ENCODE results near the gene GLUL. TPM values are rescaled to one million over a fixed set of nuclear protein-coding genes. Genes with fewer than 3 reads are reported as not detected.

GLUL gene
- total RNA-seq, 2 donors from 2014 or later: 538 to 1,389 TPM

GRCh38 chr1:182413969-182414368 is 22.4 kb upstream of the GLUL start:
- H3K27me3 ChIP-seq (replicated peaks; ENCODE audit: insufficient read depth): peaks cover 2% of the 10 kb centered on the region
- no peak overlapping the region for H3K4me3 ChIP-seq
- no peaks in the 10 kb centered on the region for H3K36me3 ChIP-seq
- H3K27ac ChIP-seq: no peak overlapping the region
- no peak for TF ChIP-seq POLR2A (IDR thresholded peaks at IDR 0.05)
- no peak for TF ChIP-seq CTCF (IDR thresholded peaks at IDR 0.05)
- no peak for TF ChIP-seq POLR2AphosphoS5 (IDR thresholded peaks at IDR 0.05)
- intact Hi-C loops (cut with DNase I): no loop called here
- 94% methylated on average over 6 of the region's 6 CpGs for WGBS
- no peak for DNase-seq (ENCODE audit: low spot score)
- peaks cover 5% of the 10 kb centered on the region for H3K4me1 ChIP-seq (replicated peaks)
- no peaks in the 10 kb centered on the region for H3K9me3 ChIP-seq

- DNase-seq (ENCODE audit: low spot score): no peak
- intact Hi-C loops (cut with DNase I): no loop called here
- H3K4me3 ChIP-seq: no peak overlapping the region
- peaks cover 5% of the 10 kb centered on the region for H3K4me1 ChIP-seq (replicated peaks)
- TF ChIP-seq POLR2AphosphoS5 (IDR thresholded peaks at IDR 0.05) (no peak), CTCF (IDR thresholded peaks at IDR 0.05) (no peak), POLR2A (IDR thresholded peaks at IDR 0.05) (no peak)
- peaks cover 2% of the 10 kb centered on the region for H3K27me3 ChIP-seq (replicated peaks; ENCODE audit: insufficient read depth)
- no peaks in the 10 kb centered on the region for H3K36me3 ChIP-seq
- H3K9me3 ChIP-seq: no peaks in the 10 kb centered on the region
- H3K27ac ChIP-seq: no peak overlapping the region
- 49% methylated on average over 3 of the region's 3 CpGs for WGBS
Measured at GRCh38 chr1:182413486-182413885, 21.9 kb upstream of the GLUL start.

GRCh38 chr1:182410620-182411273 is 19.2 kb upstream of the GLUL start:
- WGBS: 12% methylated on average over 1 of the region's 1 CpG
- H3K4me1 ChIP-seq (replicated peaks): peaks cover 5% of the 10 kb centered on the region
- intact Hi-C loops (cut with DNase I): no loop called here
- H3K4me3 ChIP-seq: no peak overlapping the region
- TF ChIP-seq CTCF (IDR thresholded peaks at IDR 0.05) (no peak), POLR2AphosphoS5 (IDR thresholded peaks at IDR 0.05) (peak; percentile 89)
- no peaks in the 10 kb centered on the region for H3K9me3 ChIP-seq
- H3K36me3 ChIP-seq: no peaks in the 10 kb centered on the region
- peak; percentile 69 for DNase-seq (ENCODE audit: low spot score)
- H3K27me3 ChIP-seq (replicated peaks; ENCODE audit: insufficient read depth): peaks cover 2% of the 10 kb centered on the region
- H3K27ac ChIP-seq: peak overlapping the region; percentile 28 to 41

- Histone ChIP-seq H3K27ac (peak overlapping the region in 1 of 2 donors; percentile 29), H3K4me1 (replicated peaks) (peaks cover 5% of the 10 kb centered on the region), H3K9me3 (no peaks in the 10 kb centered on the region), H3K27me3 (replicated peaks; ENCODE audit: insufficient read depth) (peaks cover 2% of the 10 kb centered on the region), H3K36me3 (no peaks in the 10 kb centered on the region), H3K4me3 (no peak overlapping the region)
- intact Hi-C loops (cut with DNase I): no loop called here
- 67% methylated on average over 4 of the region's 4 CpGs for WGBS
- TF ChIP-seq CTCF (IDR thresholded peaks at IDR 0.05) (no peak), POLR2AphosphoS5 (IDR thresholded peaks at IDR 0.05) (no peak), POLR2A (IDR thresholded peaks at IDR 0.05) (no peak)
- DNase-seq (ENCODE audit: low spot score): no peak
Measured at GRCh38 chr1:182410138-182410537, 18.5 kb upstream of the GLUL start.

- TF ChIP-seq POLR2AphosphoS5 (IDR thresholded peaks at IDR 0.05): no peak
- no peak for TF ChIP-seq POLR2A (IDR thresholded peaks at IDR 0.05)
- no peak for TF ChIP-seq CTCF (IDR thresholded peaks at IDR 0.05)
- intact Hi-C loops (cut with DNase I): no loop called here
- Histone ChIP-seq H3K4me3 (no peak overlapping the region), H3K9me3 (no peaks in the 10 kb centered on the region), H3K4me1 (replicated peaks) (peaks cover 5% of the 10 kb centered on the region), H3K27ac (no peak overlapping the region), H3K36me3 (no peaks in the 10 kb centered on the region), H3K27me3 (replicated peaks; ENCODE audit: insufficient read depth) (no peaks in the 10 kb centered on the region)
- 70% methylated on average over 3 of the region's 3 CpGs for WGBS
- no peak for DNase-seq (ENCODE audit: low spot score)
Measured at GRCh38 chr1:182408435-182409075, 17.0 kb upstream of the GLUL start.
